Stomach (tissue), 9 donors: ENCODE results near the gene CRKL. TPM values are rescaled to one million over a fixed set of nuclear protein-coding genes. Genes with fewer than 3 reads are reported as not detected.
A peak's percentile ranks its signal among the peaks of the same experiment; 100 is the strongest.

Source experiments
- DNase-seq, 2 donors: peaks; one replicate each; pipeline versions ENCODE4 v3.0.0 to v3.0.0-alpha.2; 2013 to 2019
- H3K27ac ChIP-seq, 5 donors: fragments of 200-600 bp in 4 of 5; sonication (generic) in 4 of 5; one replicate each; pipeline ENCODE4 v1.5.1; 2013 to 2019; ENCODE audit warnings: mild to moderate bottlenecking in 1 of 5, moderate library complexity in 1 of 5
- H3K27me3 ChIP-seq, 3 donors: fragments of 200-600 bp; sonication (generic); one replicate each; pipeline ENCODE4 v1.5.1; 2017 to 2019; ENCODE audit warnings: mixed run types in 1 of 3
- H3K36me3 ChIP-seq, 4 donors: fragments of 200-600 bp; sonication (generic); 1 replicate in 3 of 4; 2 replicates in 1 of 4; pipeline ENCODE4 v1.5.1; 2016 to 2019
- H3K4me1 ChIP-seq, 4 donors: fragments of 200-600 bp; sonication (generic); one replicate each; pipeline ENCODE4 v1.5.1; 2016 to 2019
- H3K4me3 ChIP-seq, 4 donors: fragments of 200-600 bp; sonication (generic) in 3 of 4; one replicate each; pipeline ENCODE4 v1.5.1; 2016 to 2019; ENCODE audit warnings: mild to moderate bottlenecking in 1 of 4
- H3K9me3 ChIP-seq, 4 donors: fragments of 200-600 bp; sonication (generic); one replicate each; pipeline ENCODE4 v1.5.1; 2016 to 2019
- CTCF ChIP-seq, 7 experiments: fragments of 450-650 bp in 4 of 7; fragments of 200-600 bp in 3 of 7; sonication (generic) in 3 of 7; IDR thresholded peaks; one replicate each; pipeline ENCODE4 v1.5.1; 2016 to 2019; ENCODE audit warnings: antibody characterized with exemption in 7 of 7, control low read depth in 2 of 7, mild to moderate bottlenecking in 1 of 7
- EP300 ChIP-seq: sonication (generic); formaldehyde crosslinking; IDR thresholded peaks from one replicate; pipeline ENCODE4 v1.6.1; 2017; ENCODE audit warnings: antibody characterized with exemption
- POLR2A ChIP-seq, 4 donors: fragments of 450-650 bp; IDR thresholded peaks; one replicate each; pipeline ENCODE4 v1.6.1; 2016; ENCODE audit warnings: antibody characterized with exemption in 4 of 4, control low read depth in 2 of 4, mild to moderate bottlenecking in 1 of 4, moderate library complexity in 1 of 4
- POLR2AphosphoS5 ChIP-seq, 3 donors: sonication (generic); formaldehyde crosslinking; IDR thresholded peaks; one replicate each; pipeline ENCODE4 v1.6.1; 2016; ENCODE audit warnings: antibody characterized with exemption in 3 of 3
- WGBS, 5 donors: extraction: QIAGEN DNeasy Blood & Tissue Kit in 3 of 5; methylation state at CpG; one replicate each; pipeline versions ENCODE4 v1.1.5 to v1.1.7; 2013 to 2018; 5-methylcytosine and 5-hydroxymethylcytosine counted together
- intact Hi-C: fragments of 100-400 bp; cut with DNase I; formaldehyde crosslinking; loops from one replicate; pipeline ENCODE4 v1.15.1; 2023; ENCODE audit warnings: low total_unique reads
- polyA plus RNA-seq, 3 donors: library from polyadenylated mRNA; stranded (reverse); fragments of 200-250 nt; gene quantifications; one replicate each; pipeline ENCODE4 v1.2.3, GENCODE V29; 2013
- total RNA-seq, 5 donors: library from RNA; depleted of rRNA; stranded (reverse); fragments of >200 nt; gene quantifications; one replicate each; pipeline versions ENCODE4 v1.1.0 to v1.2.3, GENCODE V29; 2014 to 2016
- donor health status: healthy with polysubstance abuse.
- donor health status: Bipolar disorder and iron deficiency.
- donor health status: healthy.

CRKL gene
- total and polyA plus RNA-seq, 8 donors = 11.6 to 60.3 (median 21.6) TPM

- no peak overlapping the region for H3K27ac ChIP-seq
- intact Hi-C loops = no loop called here
- peaks cover 14 to 53% (median 40%) of the 10 kb centered on the region in 4 donors for H3K4me1 ChIP-seq
- no peak overlapping the region for H3K4me3 ChIP-seq
- no peaks in the 10 kb centered on the region for H3K9me3 ChIP-seq
- WGBS, 5 donors = 77 to 93% (median 92%) methylated on average over 5 of the region's 5 CpGs
- no peaks in the 10 kb centered on the region for H3K27me3 ChIP-seq
- DNase-seq = no peak
- TF ChIP-seq CTCF (IDR thresholded peaks at IDR 0.05) (no peak), EP300 (no peak), POLR2A (IDR thresholded peaks at IDR 0.05) (no peak), POLR2AphosphoS5 (IDR thresholded peaks at IDR 0.05) (no peak)
- H3K36me3 ChIP-seq = peaks cover 26 to 55% (median 50%) of the 10 kb centered on the region in 4 donors
Measured at GRCh38 chr22:20948989-20949388, 31.8 kb downstream of the CRKL start.

- Histone ChIP-seq H3K36me3 (peaks cover 26 to 56% (median 53%) of the 10 kb centered on the region in 4 donors), H3K27me3 (no peaks in the 10 kb centered on the region), H3K4me3 (no peak overlapping the region), H3K4me1 (peaks cover 14 to 55% (median 40%) of the 10 kb centered on the region in 4 donors), H3K9me3 (no peaks in the 10 kb centered on the region), H3K27ac (no peak overlapping the region)
- no peak for DNase-seq
- intact Hi-C loops = no loop called here
- no peak for TF ChIP-seq POLR2A (IDR thresholded peaks at IDR 0.05)
- TF ChIP-seq CTCF (IDR thresholded peaks at IDR 0.05) = no peak
- TF ChIP-seq POLR2AphosphoS5 (IDR thresholded peaks at IDR 0.05) = no peak
- TF ChIP-seq EP300 = no peak
- WGBS, 5 donors = 81 to 88% (median 84%) methylated on average over 13 of the region's 13 CpGs
Measured at GRCh38 chr22:20949698-20950183, 32.5 kb downstream of the CRKL start.

- 55 to 69% (median 64%) methylated on average over 10 of the region's 10 CpGs for WGBS, 5 donors
- Histone ChIP-seq H3K27ac (peak overlapping the region in 3 of 5 donors; percentile 25 to 57 (median 49)), H3K9me3 (no peaks in the 10 kb centered on the region), H3K4me1 (peaks cover 13 to 42% (median 27%) of the 10 kb centered on the region in 4 donors), H3K27me3 (no peaks in the 10 kb centered on the region), H3K36me3 (peaks cover 26 to 55% (median 53%) of the 10 kb centered on the region in 4 donors), H3K4me3 (no peak overlapping the region)
- peak in 1 of 2 donors; percentile 66 for DNase-seq
- intact Hi-C loops = no loop called here
- TF ChIP-seq CTCF (IDR thresholded peaks at IDR 0.05) (no peak), EP300 (no peak), POLR2A (IDR thresholded peaks at IDR 0.05) (no peak), POLR2AphosphoS5 (IDR thresholded peaks at IDR 0.05) (no peak)
Measured at GRCh38 chr22:20951151-20951931, 34.1 kb downstream of the CRKL start.

GRCh38 chr22:20951932-20952380 lies 34.7 kb downstream of the CRKL start:
- 73 to 86% (median 80%) methylated on average over 8 of the region's 8 CpGs for WGBS, 5 donors
- Histone ChIP-seq H3K9me3 (no peaks in the 10 kb centered on the region), H3K27ac (peak overlapping the region in 1 of 5 donors; percentile 25), H3K4me3 (no peak overlapping the region), H3K27me3 (no peaks in the 10 kb centered on the region), H3K4me1 (peaks cover 18 to 42% (median 30%) of the 10 kb centered on the region in 4 donors), H3K36me3 (peaks cover 26 to 54% (median 52%) of the 10 kb centered on the region in 4 donors)
- intact Hi-C loops = no loop called here
- DNase-seq = peak in 1 of 2 donors; percentile 39
- TF ChIP-seq EP300 (no peak), CTCF (IDR thresholded peaks at IDR 0.05) (no peak), POLR2A (IDR thresholded peaks at IDR 0.05) (no peak), POLR2AphosphoS5 (IDR thresholded peaks at IDR 0.05) (no peak)
